SU-DHL-6 (cell line): ENCODE results near the gene PCGF1.
A peak's percentile ranks its signal among the peaks of the same experiment; 100 is the strongest.

Source experiments
- H2AFZ ChIP-seq: fragments of 200-600 bp; sonication (generic); 2 replicates; pipeline ENCODE4 v1.6.1; 2014; ENCODE audit warnings: low read depth, mild to moderate bottlenecking, moderate library complexity, mixed read lengths, antibody characterized with exemption, low read length; ENCODE audit not compliant: severe bottlenecking
- H3F3A ChIP-seq: fragments of 200-600 bp; shearing (Covaris generic); 2 replicates; pipeline ENCODE4 v1.6.0; 2016; ENCODE audit warnings: antibody characterized with exemption, mild to moderate bottlenecking; ENCODE audit not compliant: insufficient read depth
- H3K27ac ChIP-seq: fragments of 200-600 bp; sonication (generic); 2 replicates; pipeline ENCODE4 v1.5.1; 2016; ENCODE audit warnings: low read depth, mild to moderate bottlenecking, low read length, moderate library complexity, mixed read lengths
- H3K27me3 ChIP-seq: fragments of 200-600 bp; sonication (generic), shearing (Covaris generic); 2 replicates; pipeline ENCODE4 v1.6.0; 2014; ENCODE audit warnings: mild to moderate bottlenecking, low read length
- H3K36me3 ChIP-seq: fragments of 200-600 bp; sonication (generic); 2 replicates; pipeline ENCODE4 v1.6.1; 2014; ENCODE audit warnings: mild to moderate bottlenecking, low read length, mixed read lengths
- H3K4me2 ChIP-seq: fragments of 300-600, 200-600 bp; shearing (Covaris generic), sonication (generic); 2 replicates; pipeline ENCODE4 v1.6.0; 2014; ENCODE audit warnings: low read length, low read depth, mild to moderate bottlenecking; ENCODE audit not compliant: poor library complexity, severe bottlenecking
- H3K4me3 ChIP-seq: fragments of 200-600 bp; sonication (generic); 2 replicates; pipeline ENCODE4 v1.5.1; 2014; ENCODE audit warnings: antibody characterized with exemption, low read length, mild to moderate bottlenecking, mixed read lengths; ENCODE audit not compliant: insufficient read depth, poor library complexity, severe bottlenecking
- H3K79me2 ChIP-seq: fragments of 200-600 bp; sonication (generic); 2 replicates; pipeline ENCODE4 v1.6.1; 2014; ENCODE audit warnings: mild to moderate bottlenecking, low read length, moderate library complexity; ENCODE audit not compliant: insufficient read depth
- H3K9ac ChIP-seq: fragments of 200-600 bp; sonication (generic); 2 replicates; pipeline ENCODE4 v1.7.0; 2014; ENCODE audit warnings: mild to moderate bottlenecking, low read length
- H3K9me2 ChIP-seq: fragments of 200-600 bp; sonication (generic); replicated peaks from 2 replicates; pipeline ENCODE4 v1.6.1; 2014; ENCODE audit warnings: low read length; ENCODE audit not compliant: insufficient read depth
- H3K9me3 ChIP-seq: fragments of 200-600 bp; sonication (generic); 2 replicates; pipeline ENCODE4 v1.6.1; 2014; ENCODE audit warnings: low read length, mixed read lengths; ENCODE audit not compliant: insufficient read depth
- H4K20me1 ChIP-seq: fragments of 200-600 bp; sonication (generic); 2 replicates; pipeline ENCODE4 v1.6.1; 2014; ENCODE audit warnings: low read depth, mild to moderate bottlenecking, antibody characterized with exemption, low read length, moderate library complexity, mixed read lengths
- CTCF ChIP-seq: fragments of 200-600 bp; sonication (generic); IDR thresholded peaks from one replicate; pipeline ENCODE4 v1.5.1; 2017; ENCODE audit warnings: antibody characterized with exemption, mild to moderate bottlenecking, low read length, moderate library complexity; ENCODE audit not compliant: insufficient read depth, poor library complexity, severe bottlenecking
- EZH2phosphoT487 ChIP-seq: fragments of 200-600 bp; sonication (generic), shearing (Covaris generic); conservative IDR thresholded peaks from 2 replicates; pipeline ENCODE4 v1.6.1; 2018; ENCODE audit warnings: mild to moderate bottlenecking, antibody characterized with exemption, low read length, moderate library complexity, mixed read lengths

PCGF1 gene

GRCh38 chr2:74529357-74530238, 22.1 kb upstream of the PCGF1 start, which contains the start of the genes AUP1 and HTRA2:
TSS of gene AUP1 (minus strand) at chr2:74529706. CDS start at chr2:74529629, 77 bp downstream.
TSS of gene HTRA2 (plus strand) at chr2:74529933. CDS start at chr2:74530007, 74 bp downstream.
- Histone ChIP-seq H3F3A (peaks cover 10% of the 10 kb centered on the region; the same call in 1 of the 2 replicates), H4K20me1 (no peaks in the 10 kb centered on the region), H3K4me3 (peak within 1 kb of the TSS; percentile 81), H3K9me3 (no peaks in the 10 kb centered on the region), H3K36me3 (peaks cover 11% of the 10 kb centered on the region), H3K9ac (peak within 1 kb of the TSS; percentile 89), H2AFZ (peak within 1 kb of the TSS; percentile 38), H3K27ac (peak within 1 kb of the TSS; percentile 67), H3K27me3 (no peaks in the 10 kb centered on the region), H3K4me2 (peak within 1 kb of the TSS; percentile 83), H3K79me2 (peaks cover 23% of the 10 kb centered on the region), H3K9me2 (no peaks in the 10 kb centered on the region)
- no peak for TF ChIP-seq EZH2phosphoT487
- TF ChIP-seq CTCF = no peak

- H3K9me3 ChIP-seq = no peaks in the 10 kb centered on the region
- H3K36me3 ChIP-seq = peaks cover 11% of the 10 kb centered on the region
- no peaks in the 10 kb centered on the region for H4K20me1 ChIP-seq
- peaks cover 10% of the 10 kb centered on the region; the same call in 1 of the 2 replicates for H3F3A ChIP-seq
- no peak for TF ChIP-seq CTCF
- TF ChIP-seq EZH2phosphoT487 = no peak
- H3K4me3 ChIP-seq = peak overlapping the region; percentile 81
- H3K9ac ChIP-seq = peak overlapping the region; percentile 89
- peak overlapping the region; percentile 38 for H2AFZ ChIP-seq
- H3K9me2 ChIP-seq = no peaks in the 10 kb centered on the region
- peaks cover 23% of the 10 kb centered on the region for H3K79me2 ChIP-seq
- no peaks in the 10 kb centered on the region for H3K27me3 ChIP-seq
- peak overlapping the region; percentile 67 for H3K27ac ChIP-seq
- peak overlapping the region; percentile 83 for H3K4me2 ChIP-seq
Observed at GRCh38 chr2:74528600-74529356, 21.3 kb upstream of the PCGF1 start.

- no peak overlapping the region for H3K4me3 ChIP-seq
- H3K9me2 ChIP-seq = no peaks in the 10 kb centered on the region
- peaks cover 10% of the 10 kb centered on the region; the same call in 1 of the 2 replicates for H3F3A ChIP-seq
- H3K79me2 ChIP-seq = peaks cover 23% of the 10 kb centered on the region
- no peak overlapping the region for H2AFZ ChIP-seq
- H3K9me3 ChIP-seq = no peaks in the 10 kb centered on the region
- no peaks in the 10 kb centered on the region for H3K27me3 ChIP-seq
- peak overlapping the region; percentile 89; the same call in 1 of the 2 replicates for H3K9ac ChIP-seq
- H3K36me3 ChIP-seq = peaks cover 11% of the 10 kb centered on the region
- H4K20me1 ChIP-seq = no peaks in the 10 kb centered on the region
- no peak overlapping the region for H3K27ac ChIP-seq
- TF ChIP-seq EZH2phosphoT487 = no peak
- no peak for TF ChIP-seq CTCF
- H3K4me2 ChIP-seq = peak overlapping the region; percentile 83
Observed at GRCh38 chr2:74527741-74528140, 20.2 kb upstream of the PCGF1 start.
